HG02840 (cell line): Measurements from ENCODE around the gene CACHD1.

Experiments
- ATAC-seq: cut with Tn5 transposase; IDR thresholded peaks from one replicate; pipeline ENCODE4 v1.9.1; 2021; ENCODE audit warnings: mild to moderate bottlenecking, moderate library complexity, moderate number of reproducible peaks; ENCODE audit not compliant: unreplicated experiment, low FRiP score

CACHD1 gene

DNA sequence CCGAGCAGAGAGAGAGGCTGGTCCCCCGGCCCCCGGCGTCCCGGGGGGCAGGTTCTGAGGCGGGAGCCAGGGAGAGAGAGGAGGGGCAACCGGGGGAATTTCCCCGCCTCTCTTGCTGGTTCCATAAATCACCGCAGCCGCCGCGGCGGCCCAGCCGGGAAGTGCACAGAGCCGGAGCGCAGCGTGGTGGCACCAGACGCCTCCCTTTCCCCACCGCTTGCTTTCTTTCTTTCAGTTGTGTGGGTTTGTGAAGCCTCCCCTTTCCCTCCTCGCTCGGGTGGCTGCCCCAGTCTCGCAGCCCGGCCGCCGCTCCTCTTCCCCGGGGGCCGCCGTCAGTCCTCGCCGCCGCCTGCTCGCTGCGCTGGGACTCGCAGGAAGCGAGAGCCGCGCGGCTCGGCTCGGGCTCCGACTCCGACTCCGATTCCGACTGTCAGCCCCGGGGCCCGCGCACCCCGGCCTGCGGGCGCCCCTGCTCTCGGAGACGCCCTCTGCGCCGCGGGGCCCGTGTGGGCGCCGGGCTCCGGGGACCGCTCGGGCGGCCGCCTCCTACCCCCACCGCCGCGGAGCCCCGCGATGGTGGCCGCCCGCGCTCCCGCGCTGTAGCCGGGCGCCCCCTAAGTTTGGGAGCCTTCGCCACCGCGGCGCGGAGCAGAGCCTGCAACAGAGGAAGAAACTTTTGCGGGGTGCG lies at the start of gene CACHD1:
TSS of gene CACHD1 (plus strand) at position 153 of the 688 bp plus-strand sequence. CDS start 616 bp downstream, outside the sequence.
- peak; percentile 59 for ATAC-seq

DNA sequence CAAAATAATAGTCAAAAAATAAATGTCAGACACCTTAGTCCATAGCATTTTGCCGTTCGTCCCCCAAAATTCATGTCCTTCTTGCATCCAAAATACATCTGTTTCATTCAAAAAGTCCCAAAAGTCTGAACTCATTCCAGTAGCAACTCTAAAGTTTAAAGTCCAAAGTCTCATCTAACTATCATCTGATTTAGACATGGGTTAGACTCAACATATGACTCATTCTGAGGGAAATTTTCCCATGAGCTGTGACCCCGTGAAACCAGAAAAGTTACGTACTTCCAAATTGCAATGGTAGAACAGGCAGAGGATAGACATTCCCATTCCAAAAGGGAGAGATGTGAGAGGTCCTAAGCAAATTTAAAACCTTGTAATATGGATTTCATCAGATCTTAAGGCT lies 48.6 kb upstream of the CACHD1 start:
- ATAC-seq: no peak

DNA sequence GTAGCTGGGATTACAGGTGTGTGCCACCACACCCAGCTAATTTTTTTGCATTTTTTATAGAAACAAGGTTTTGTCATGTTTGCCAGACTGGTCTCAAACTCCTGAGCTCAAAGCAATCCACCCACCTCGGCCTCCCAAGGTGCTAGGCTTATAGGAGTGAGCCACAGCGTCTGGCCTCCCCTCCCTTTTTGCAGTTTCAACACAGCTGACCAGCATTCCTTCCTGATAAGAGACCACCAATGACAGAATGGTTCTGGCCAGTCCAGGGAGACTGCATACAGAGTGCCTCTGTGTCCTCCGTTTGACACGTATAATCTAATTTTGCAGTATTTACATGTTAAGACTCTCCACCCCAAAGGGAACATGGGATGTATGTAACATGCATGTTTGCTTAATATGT lies 46.4 kb upstream of the CACHD1 start:
- ATAC-seq: no peak

DNA sequence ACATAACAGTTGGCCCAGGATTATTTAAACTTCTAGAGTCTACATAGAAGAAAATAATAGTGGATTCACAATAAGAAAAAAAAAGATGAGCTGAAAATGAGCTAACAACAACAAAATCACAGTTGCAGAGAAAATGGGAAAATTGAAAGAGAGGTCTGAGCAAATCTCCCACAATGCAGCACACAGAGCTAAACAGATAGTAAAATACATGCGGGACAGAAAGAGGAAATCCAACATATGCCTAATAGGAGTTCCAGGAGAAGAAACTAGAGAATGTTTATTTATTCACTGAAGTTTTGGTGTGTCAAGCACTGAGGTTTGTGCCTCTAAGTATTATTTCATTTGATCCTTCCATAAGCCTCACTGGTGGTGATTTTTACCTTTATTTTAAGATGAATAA lies 45.5 kb upstream of the CACHD1 start:
- ATAC-seq: no peak

DNA sequence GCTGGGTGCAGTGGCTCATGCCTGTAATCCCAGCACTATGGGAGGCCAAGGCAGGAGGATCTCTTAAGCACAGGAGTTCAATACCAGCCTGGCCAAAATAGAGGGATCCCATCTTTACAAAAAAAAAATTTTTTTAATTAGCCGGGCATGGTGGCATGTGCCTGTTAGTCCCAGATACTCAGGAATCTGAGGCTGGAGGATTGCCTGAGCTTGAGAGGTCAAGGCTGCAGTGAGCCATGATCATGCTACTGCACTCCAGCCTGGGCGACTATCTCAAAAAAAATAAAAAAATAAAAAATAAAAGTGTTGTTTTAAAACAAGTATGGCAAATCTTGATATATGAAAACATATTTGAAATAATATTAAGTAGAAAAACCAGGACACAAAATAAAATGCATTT lies 44.4 kb upstream of the CACHD1 start:
- no peak for ATAC-seq

DNA sequence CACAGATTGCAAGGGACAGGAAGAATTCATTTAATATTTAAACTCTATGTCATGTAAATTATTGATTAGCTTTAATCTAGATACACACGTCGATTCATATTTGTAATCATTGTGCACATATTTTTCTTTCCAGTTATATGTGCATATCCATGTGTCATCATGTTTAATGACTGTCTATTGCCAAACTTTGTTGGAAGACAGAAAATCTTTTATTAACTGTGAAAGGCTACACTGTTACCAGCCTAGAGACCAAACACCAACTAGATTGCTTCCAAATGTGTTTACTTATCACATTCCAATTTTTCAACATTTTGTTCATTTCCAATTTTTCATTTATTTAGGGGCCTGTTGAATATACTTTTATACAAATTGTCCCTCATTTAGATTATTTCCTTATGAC lies 43.2 kb upstream of the CACHD1 start:
- ATAC-seq: no peak

DNA sequence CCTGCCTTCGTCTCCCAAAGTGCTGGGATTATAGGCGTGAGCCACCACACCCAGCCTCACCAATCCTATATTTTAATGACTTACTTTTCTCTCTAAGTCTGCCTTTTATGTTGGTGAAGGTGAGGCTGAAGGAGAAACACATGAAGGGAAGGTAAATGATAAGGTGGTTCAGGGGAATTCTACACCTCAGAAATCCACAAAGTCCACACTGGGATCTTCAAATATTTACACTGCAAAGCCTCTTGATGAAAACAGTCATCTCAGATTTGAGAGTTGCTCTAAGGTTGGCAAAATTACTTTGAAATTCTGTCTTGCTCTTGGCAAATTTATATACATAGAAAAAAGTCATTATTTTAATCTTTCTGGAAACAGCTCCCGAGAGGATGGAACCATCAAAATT lies 42.0 kb upstream of the CACHD1 start:
- no peak for ATAC-seq

DNA sequence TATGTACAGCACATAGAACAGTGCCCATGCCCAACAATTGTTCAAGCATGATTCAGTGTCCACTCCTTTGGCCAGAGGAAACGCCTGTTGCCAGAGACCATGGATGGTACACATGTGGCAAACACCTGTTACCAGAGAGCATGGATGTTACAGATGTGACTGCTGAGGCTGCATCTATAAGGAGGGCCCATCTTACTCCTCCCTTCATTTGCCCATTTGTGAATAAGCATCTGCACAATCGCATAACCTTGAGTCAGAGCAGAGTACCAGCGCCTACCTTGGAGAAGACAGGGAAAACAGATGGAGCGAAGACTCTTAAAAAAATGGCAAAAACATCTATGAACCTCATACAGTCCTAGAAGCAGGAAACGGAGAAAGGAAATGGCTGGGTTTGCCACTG lies 36.6 kb upstream of the CACHD1 start:
- no peak for ATAC-seq

DNA sequence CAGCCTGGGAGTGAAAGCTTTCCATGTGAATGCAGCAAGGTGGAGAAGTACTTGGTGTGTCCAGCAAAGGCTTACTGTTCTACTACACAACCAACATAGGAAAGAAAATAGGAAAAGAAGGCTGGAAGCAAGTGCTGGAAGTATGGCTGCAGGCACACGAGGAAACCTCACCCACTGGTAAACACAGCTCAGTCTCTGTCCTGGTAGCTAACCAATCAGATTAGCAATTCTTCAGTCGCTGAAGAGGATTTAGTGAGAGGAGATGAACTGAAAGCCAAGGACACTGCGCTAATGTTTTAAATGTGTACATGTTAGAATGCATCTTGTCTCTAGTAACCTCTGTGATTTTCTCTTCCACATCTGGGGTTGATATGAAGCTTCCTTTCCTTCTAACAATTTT lies 36.2 kb upstream of the CACHD1 start:
- ATAC-seq: no peak

DNA sequence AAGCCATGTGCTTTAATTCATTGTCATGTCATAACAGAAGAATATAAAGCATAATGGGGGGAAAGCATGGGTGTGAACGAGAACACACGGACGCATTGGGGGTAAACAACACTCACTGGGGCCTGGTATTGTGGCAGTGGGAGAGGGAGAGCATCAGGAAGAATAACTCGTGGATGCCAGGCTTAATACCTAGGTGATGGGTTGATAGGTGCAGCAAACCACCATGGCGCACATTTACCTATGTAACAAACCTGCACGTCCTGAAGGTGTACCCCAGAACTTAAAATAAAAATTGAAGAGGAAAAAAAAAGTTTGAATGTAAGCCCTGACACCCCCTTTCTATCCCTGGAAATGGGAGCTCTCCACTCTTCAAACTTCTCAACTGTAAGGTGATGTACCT lies 34.9 kb upstream of the CACHD1 start:
- no peak for ATAC-seq

DNA sequence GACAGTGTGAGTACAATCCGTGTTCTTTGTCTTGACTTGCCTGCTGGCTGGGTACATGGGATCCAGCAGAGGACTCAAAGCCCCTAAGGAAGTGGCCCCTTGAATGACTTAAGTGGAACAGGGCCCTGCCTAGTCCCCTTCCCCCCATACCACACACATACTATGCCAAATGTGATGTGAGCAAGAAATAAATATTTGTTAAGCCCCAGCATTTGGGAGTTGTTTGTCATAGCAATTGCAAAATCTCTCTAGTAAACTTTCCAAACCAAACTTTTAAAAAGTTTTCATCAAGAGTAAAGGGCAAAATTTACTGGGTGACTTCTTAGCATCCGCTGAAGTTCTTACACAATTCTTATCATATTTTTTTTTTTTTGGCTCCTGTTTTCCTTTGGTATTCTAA lies 32.5 kb upstream of the CACHD1 start:
- ATAC-seq: no peak

DNA sequence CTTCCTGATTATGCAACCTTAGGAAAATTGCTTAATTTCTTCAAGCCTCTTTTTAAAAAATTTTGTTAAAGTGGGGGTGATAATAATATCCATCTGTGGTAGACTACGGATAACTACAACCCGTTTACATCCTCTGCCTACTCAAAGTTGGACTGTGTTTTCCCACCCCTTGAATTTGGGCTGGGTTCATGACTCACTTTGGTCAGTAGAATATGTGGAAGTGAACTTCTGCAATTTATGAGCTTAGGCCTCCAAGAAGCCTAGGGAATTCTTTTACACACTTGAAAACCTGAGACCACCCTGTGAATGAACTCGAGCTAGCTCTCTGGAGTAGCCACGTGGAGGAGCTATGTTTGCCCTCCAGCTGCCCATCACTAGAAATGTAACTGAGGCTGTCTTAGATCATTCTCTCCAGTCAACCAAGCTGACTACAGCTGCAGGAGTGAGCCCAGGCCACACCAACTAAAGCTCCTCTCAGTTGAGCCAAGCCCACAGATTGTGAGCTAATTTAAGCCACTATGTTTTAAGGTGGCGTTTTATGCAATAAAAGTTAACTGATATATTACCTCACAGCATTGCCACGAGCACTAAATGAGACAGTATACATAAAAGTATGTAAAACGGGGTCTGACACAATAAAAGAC lies 29.6 kb upstream of the CACHD1 start:
- ATAC-seq: no peak

DNA sequence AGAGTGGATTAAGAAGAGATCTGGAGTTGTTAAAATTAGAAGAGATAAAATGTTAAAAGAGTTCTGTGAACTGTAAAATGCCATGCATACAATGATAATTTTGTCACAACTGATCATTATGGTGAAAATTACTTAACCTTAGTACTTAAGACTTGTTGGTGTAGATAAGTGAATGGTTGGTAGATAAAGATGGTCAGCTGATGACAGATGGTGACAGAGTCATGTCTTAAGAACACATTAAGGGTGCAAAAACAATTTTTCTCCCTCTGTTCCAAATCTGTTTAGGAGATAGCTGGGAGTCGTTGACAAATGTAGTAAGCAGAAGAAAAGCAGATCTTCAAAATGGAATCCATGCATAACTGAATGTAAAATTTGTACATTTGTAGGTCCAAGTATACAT lies 18.5 kb upstream of the CACHD1 start:
- no peak for ATAC-seq

DNA sequence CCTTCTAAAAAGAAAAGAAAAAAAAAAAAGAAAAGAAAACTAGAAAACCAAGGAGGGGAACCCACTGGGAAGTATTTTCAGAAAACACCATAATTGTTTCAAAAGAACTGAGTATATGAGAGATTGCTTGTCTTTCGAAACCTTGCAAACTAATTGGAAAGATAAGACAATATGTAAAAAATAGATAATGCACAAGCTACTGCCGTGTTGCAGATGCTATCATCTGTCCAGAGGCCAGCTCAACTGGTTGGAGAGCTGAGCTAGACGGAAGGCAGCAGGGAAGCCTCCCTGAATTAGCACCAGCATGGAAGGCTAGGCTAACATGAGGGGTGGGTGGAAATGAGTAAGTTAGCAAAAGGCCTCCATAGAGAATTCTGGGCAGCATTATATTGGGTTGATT lies 16.2 kb upstream of the CACHD1 start:
- no peak for ATAC-seq

DNA sequence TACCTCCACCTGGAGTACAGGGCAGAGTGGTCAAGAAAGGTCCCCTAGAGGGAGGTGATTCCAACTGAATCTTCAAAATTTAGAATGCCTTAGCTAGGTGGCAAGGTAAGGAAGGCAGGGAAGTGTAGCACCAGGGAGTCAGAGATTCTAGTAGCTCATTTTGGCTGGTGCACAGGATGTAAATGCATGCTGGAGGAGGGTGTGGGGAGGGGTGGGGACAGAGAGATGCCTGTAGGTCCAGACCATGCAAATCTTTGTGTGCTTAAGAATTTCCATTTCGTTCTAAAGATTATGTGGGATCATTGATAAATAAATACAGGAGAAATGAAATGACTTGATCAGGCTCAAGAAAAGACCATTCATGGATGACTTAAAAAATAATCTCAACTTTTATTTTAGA lies 11.0 kb upstream of the CACHD1 start:
- ATAC-seq: no peak

DNA sequence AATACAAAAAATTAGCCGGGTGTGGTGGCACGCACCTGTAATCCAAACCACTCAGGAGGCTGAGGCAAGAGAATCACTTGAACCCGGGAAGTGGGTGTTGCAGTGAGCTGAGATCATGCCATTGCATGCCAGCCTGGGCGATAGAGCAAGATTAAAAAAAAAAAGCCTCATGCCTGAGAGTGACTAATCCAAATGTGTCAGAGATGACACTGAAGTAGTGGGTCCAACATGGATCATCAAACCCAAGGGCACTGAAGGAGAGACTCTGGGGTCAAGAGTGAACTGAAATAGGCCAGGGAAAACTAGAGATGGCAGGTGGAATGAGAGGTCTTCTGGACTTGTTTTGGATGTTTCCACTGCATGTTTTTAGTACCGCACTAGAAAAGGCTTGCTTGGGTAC lies 10.2 kb upstream of the CACHD1 start:
- ATAC-seq: no peak

DNA sequence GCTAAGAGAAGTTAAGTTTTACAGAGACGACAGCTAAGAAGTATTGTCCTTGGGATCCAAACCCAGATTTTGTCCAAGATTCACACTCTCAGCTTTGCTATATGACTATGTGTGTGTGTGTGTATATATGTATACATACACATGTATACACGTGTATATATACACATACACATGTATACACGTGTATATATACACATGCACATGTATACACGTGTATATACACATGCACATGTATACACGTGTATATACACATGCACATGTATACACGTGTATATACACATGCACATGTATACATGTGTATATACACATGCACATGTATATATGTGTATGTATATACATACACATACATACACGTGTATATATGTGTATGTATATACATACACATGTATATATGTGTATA lies 3.9 kb upstream of the CACHD1 start:
- ATAC-seq: no peak

DNA sequence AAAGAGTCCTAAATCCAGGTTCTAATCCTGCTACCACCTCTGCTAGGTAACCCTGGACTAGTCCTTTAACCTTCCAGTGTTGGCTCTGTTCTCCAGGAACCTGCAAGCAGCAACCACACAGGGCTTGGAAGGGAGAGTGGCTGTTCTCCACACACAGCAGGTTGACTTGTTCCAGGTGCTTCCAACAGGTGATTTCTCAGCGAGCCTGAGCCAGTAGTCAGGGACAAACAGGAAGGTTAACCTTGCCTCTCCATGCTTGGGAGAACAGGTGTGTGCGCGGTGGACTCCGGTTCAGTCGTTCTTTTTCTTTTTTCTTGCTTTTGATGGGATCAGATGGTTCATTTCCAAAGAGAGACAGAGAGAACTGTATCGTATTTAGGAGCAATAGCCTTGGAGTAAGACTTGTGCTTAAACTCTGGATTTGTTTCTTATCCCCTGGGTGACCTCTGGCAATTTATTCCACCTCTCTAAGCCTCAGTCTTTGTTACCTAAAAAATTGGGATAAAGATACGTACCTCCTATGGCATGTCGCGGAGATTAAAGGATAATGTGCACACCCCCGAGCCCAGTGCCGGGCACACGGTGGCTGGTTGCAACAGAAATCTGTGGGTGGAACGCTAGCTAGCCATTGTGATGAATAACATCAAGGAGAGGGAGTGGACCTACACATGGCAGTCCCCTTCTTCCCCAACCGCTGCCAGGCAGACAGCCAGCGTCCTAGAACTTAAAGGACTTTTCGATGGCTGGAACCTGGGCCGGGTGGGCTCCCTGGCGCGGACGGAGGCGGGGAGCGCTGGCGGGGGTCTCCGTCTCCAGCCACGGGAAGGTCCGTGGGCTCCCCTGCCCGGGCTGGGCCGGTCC lies 583 bp upstream of the CACHD1 start:
- no peak for ATAC-seq

DNA sequence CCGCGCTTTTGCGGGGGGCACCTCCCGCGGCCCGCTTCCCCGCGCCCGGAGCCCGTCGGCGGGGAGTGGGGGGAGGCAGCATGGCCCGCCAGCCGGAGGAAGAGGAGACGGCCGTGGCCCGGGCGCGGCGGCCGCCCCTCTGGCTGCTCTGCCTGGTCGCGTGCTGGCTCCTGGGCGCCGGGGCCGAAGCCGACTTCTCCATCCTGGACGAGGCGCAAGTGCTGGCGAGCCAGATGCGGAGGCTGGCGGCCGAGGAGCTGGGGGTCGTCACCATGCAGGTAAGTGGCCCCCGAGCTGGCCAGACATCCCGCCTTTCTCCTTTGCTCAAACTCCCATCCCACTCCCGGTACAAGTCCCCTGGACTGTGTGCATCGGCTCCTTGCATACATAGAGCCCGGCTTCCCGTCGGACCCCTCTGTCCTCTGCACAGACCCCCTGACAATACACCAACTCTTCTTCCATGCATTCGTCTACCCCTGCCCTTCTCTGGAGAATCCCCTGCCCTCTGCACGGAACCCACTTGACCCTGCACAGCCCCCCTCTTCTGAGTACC lies 812 bp downstream of the CACHD1 start:
- no peak for ATAC-seq

DNA sequence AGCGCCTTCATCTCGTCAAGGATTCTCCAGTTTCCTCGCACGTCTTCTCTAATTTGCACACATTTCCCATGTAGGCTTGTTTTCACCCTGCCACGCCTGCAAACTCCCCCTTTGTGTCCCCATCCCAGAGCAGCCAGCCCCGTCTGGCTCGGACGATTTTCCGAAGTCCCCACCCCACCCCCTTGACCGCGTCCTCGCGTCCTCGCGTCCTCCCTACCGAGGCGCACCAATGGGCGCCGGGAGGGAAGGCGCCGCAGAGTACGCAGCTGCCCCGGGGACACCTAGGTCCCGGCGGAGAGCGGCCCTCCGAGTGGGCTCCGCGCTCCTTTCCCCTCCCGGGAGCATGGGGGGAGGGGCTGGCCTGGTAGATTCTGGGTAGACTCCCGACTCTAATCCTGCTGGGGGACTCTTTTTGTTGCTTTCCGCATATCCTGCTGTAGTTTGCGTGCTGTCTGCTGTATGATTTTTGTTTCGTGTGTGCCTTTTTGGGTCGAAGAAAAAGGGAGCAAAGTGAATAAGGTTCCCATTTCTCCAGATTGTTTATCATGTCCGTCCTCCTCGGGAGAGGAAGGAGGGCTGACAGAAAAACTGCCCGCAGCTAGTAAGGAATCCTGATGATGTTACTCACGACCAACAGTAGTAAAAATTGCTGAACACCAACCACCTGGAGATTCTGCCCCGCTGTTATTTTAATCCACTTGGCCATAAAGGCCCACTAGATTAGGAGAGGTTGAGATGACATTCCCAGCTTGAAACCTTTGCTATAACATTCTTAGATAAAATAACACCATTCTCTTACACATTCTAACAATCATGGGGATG lies 1.5 kb downstream of the CACHD1 start:
- no peak for ATAC-seq

DNA sequence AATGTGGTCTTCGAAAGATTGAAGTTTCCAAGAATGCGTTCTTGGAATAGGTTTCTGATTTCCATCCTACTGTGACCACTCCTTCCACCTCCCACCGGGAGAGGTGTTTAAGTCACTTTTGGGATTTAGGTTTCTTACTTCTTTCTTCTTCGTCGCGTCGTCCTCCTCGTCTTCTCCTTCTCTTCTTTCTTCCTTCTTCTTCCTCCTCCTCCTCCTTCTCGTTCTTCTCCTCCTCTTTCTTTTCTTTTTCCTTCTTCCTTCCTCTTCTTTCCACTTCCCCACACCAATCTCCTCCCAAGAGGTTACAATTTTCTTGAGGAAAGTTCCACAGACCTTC lies 2.1 kb downstream of the CACHD1 start:
- ATAC-seq: no peak
